ENCODE results near the gene DNAH8.

The DNAH8 gene

GRCh38 chr6:38968702-38969149, 253.6 kb downstream of the DNAH8 start:
- no peak for DNase-seq (ENCODE audit: low read depth in 1 of 2, low spot score in 1 of 2)

GRCh38 chr6:38973178-38974057, 258.3 kb downstream of the DNAH8 start:
- DNase-seq (ENCODE audit: low read depth in 1 of 2, low spot score in 1 of 2): no peak

GRCh38 chr6:38974389-38975151, 259.5 kb downstream of the DNAH8 start:
- no peak for DNase-seq (ENCODE audit: low read depth in 1 of 2, low spot score in 1 of 2)

GRCh38 chr6:38975621-38976049, 260.5 kb downstream of the DNAH8 start:
- DNase-seq (ENCODE audit: low read depth in 1 of 2, low spot score in 1 of 2): no peak

- no peak for DNase-seq (ENCODE audit: low read depth in 1 of 2, low spot score in 1 of 2)
Measured at GRCh38 chr6:38976051-38976450, 260.9 kb downstream of the DNAH8 start.

GRCh38 chr6:38976801-38977500, 261.8 kb downstream of the DNAH8 start:
- no peak for DNase-seq (ENCODE audit: low read depth in 1 of 2, low spot score in 1 of 2)

- DNase-seq (ENCODE audit: low read depth in 1 of 2, low spot score in 1 of 2): no peak
Measured at GRCh38 chr6:38978139-38978704, 263.1 kb downstream of the DNAH8 start.

- no peak for DNase-seq (ENCODE audit: low read depth in 1 of 2, low spot score in 1 of 2)
Measured at GRCh38 chr6:38982470-38982869, 267.4 kb downstream of the DNAH8 start.

GRCh38 chr6:38984723-38985122, 269.6 kb downstream of the DNAH8 start:
- DNase-seq (ENCODE audit: low read depth in 1 of 2, low spot score in 1 of 2): no peak

- DNase-seq (ENCODE audit: low read depth in 1 of 2, low spot score in 1 of 2): no peak
Measured at GRCh38 chr6:38985839-38986238, 270.7 kb downstream of the DNAH8 start.

- DNase-seq (ENCODE audit: low read depth in 1 of 2, low spot score in 1 of 2): no peak
Measured at GRCh38 chr6:38987503-38987902, 272.4 kb downstream of the DNAH8 start.

GRCh38 chr6:38988736-38989449, 273.8 kb downstream of the DNAH8 start:
- DNase-seq (ENCODE audit: low read depth in 1 of 2, low spot score in 1 of 2): no peak

GRCh38 chr6:38990475-38990874, 275.4 kb downstream of the DNAH8 start:
- DNase-seq (ENCODE audit: low read depth in 1 of 2, low spot score in 1 of 2): no peak

GRCh38 chr6:38996676-38997075, 281.6 kb downstream of the DNAH8 start:
- no peak for DNase-seq (ENCODE audit: low read depth in 1 of 2, low spot score in 1 of 2)

- DNase-seq (ENCODE audit: low read depth in 1 of 2, low spot score in 1 of 2): no peak
Measured at GRCh38 chr6:38997128-38997761, 282.1 kb downstream of the DNAH8 start.

- DNase-seq (ENCODE audit: low read depth in 1 of 2, low spot score in 1 of 2): no peak
Measured at GRCh38 chr6:39003072-39003471, 288.0 kb downstream of the DNAH8 start.

- DNase-seq (ENCODE audit: low read depth in 1 of 2, low spot score in 1 of 2): no peak
Measured at GRCh38 chr6:39003492-39003891, 288.4 kb downstream of the DNAH8 start.

- no peak for DNase-seq (ENCODE audit: low read depth in 1 of 2, low spot score in 1 of 2)
Measured at GRCh38 chr6:39004801-39005200, 289.7 kb downstream of the DNAH8 start.

GRCh38 chr6:39005774-39006173, 290.7 kb downstream of the DNAH8 start:
- DNase-seq (ENCODE audit: low read depth in 1 of 2, low spot score in 1 of 2): no peak

GRCh38 chr6:39007575-39007974, 292.5 kb downstream of the DNAH8 start:
- no peak for DNase-seq (ENCODE audit: low read depth in 1 of 2, low spot score in 1 of 2)
